ENCODE results near the gene GALNT7.

Gene GALNT7

GRCh38 chr4:173317004-173317403, 148.4 kb downstream of the GALNT7 start:
- no peak for FAIRE-seq

GRCh38 chr4:173318240-173318639, 149.6 kb downstream of the GALNT7 start:
- no peak for FAIRE-seq

- peak; percentile 94 for FAIRE-seq
Measured at GRCh38 chr4:173318648-173319211, 150.1 kb downstream of the GALNT7 start.

- FAIRE-seq: peak; percentile 19
Measured at GRCh38 chr4:173319696-173320095, 151.1 kb downstream of the GALNT7 start.

- FAIRE-seq: no peak
Measured at GRCh38 chr4:173325007-173325736, 156.6 kb downstream of the GALNT7 start.

- FAIRE-seq: no peak
Measured at GRCh38 chr4:173328236-173328901, 159.8 kb downstream of the GALNT7 start.

- no peak for FAIRE-seq
Measured at GRCh38 chr4:173330590-173330989, 162.0 kb downstream of the GALNT7 start.

- FAIRE-seq: no peak
Measured at GRCh38 chr4:173332021-173332487, 163.4 kb downstream of the GALNT7 start.

GRCh38 chr4:173332963-173333657, 164.5 kb downstream of the GALNT7 start:
- no peak for FAIRE-seq

GRCh38 chr4:173333658-173334084, 165.1 kb downstream of the GALNT7 start:
- FAIRE-seq: no peak

GRCh38 chr4:173334085-173334890, 165.7 kb downstream of the GALNT7 start, which contains the start of gene HMGB2:
Gene HMGB2 (minus strand): TSS chr4:173334358. CDS start chr4:173333649, 709 bp downstream.
- peak; percentile 96 for FAIRE-seq

GRCh38 chr4:173334891-173335752, 166.5 kb downstream of the GALNT7 start:
- FAIRE-seq: no peak

- FAIRE-seq: no peak
Measured at GRCh38 chr4:173337463-173337862, 168.9 kb downstream of the GALNT7 start.

GRCh38 chr4:173343832-173344397, 175.3 kb downstream of the GALNT7 start:
- no peak for FAIRE-seq

GRCh38 chr4:173345648-173346047, 177.0 kb downstream of the GALNT7 start:
- no peak for FAIRE-seq

GRCh38 chr4:173346074-173346473, 177.5 kb downstream of the GALNT7 start:
- FAIRE-seq: no peak

GRCh38 chr4:173347467-173347866, 178.9 kb downstream of the GALNT7 start:
- FAIRE-seq: no peak

GRCh38 chr4:173357939-173358338, 189.3 kb downstream of the GALNT7 start:
- no peak for FAIRE-seq

GRCh38 chr4:173360587-173361221, 192.1 kb downstream of the GALNT7 start:
- FAIRE-seq: peak; percentile 71

- FAIRE-seq: no peak
Measured at GRCh38 chr4:173362666-173363065, 194.1 kb downstream of the GALNT7 start.

Data from TTC549 (cell line).